Erythroblast (primary cell): ENCODE results near the gene SGCA.

Experiments used
- GATA1 ChIP-seq: IDR thresholded peaks from 2 replicates; pipeline ENCODE4 v1.6.1; 2011; ENCODE audit warnings: low read depth, mild to moderate bottlenecking, control low read depth, low read length, moderate library complexity
- POLR2A ChIP-seq: IDR thresholded peaks from 2 replicates; pipeline ENCODE4 v1.6.1; 2011; ENCODE audit warnings: mild to moderate bottlenecking, low read length

GRCh38 chr17:50219939-50220465 lies 54.2 kb downstream of the SGCA start:
- TF ChIP-seq POLR2A (no peak), GATA1 (no peak)
